HEK293 (cell line): ENCODE data around the gene F5.
A peak's percentile ranks its signal among the peaks of the same experiment; 100 is the strongest.

ENCODE experiments used
- BCL11B ChIP-seq: fragments of 450-650 bp; formaldehyde crosslinking; IDR thresholded peaks from 2 replicates; pipeline ENCODE4 v1.5.1; 2016; ENCODE audit warnings: low read depth, missing biosample characterization, missing genetic modification characterization
- MYNN ChIP-seq: fragments of 450-650 bp; formaldehyde crosslinking; IDR thresholded peaks from 2 replicates; pipeline ENCODE4 v1.5.1; 2016; ENCODE audit warnings: missing biosample characterization, missing genetic modification characterization, borderline replicate concordance
- OVOL3 ChIP-seq: fragments of 450-650 bp; formaldehyde crosslinking; IDR thresholded peaks from 2 replicates; pipeline ENCODE4 v1.5.1; 2016; ENCODE audit warnings: missing biosample characterization, missing genetic modification characterization
- PRDM4 ChIP-seq: fragments of 450-650 bp; formaldehyde crosslinking; IDR thresholded peaks from 2 replicates; pipeline ENCODE4 v1.5.1; 2017; ENCODE audit warnings: missing biosample characterization, missing genetic modification characterization
- TRIM28 ChIP-seq: IDR thresholded peaks from 2 replicates; pipeline ENCODE4 v1.6.1; 2011; ENCODE audit warnings: low read length, control low read depth, borderline replicate concordance
- ZBTB20 ChIP-seq: fragments of 450-650 bp; formaldehyde crosslinking; IDR thresholded peaks from 2 replicates; pipeline ENCODE4 v1.5.1; 2016; ENCODE audit warnings: missing biosample characterization, missing genetic modification characterization
- ZBTB6 ChIP-seq: fragments of 450-650 bp; formaldehyde crosslinking; IDR thresholded peaks from 2 replicates; pipeline ENCODE4 v1.5.1; 2017; ENCODE audit warnings: missing biosample characterization, missing genetic modification characterization
- ZFP37 ChIP-seq: fragments of 450-650 bp; formaldehyde crosslinking; IDR thresholded peaks from 2 replicates; pipeline ENCODE4 v1.5.1; 2016; ENCODE audit warnings: missing biosample characterization, missing genetic modification characterization
- ZNF114 ChIP-seq: fragments of 450-650 bp; formaldehyde crosslinking; IDR thresholded peaks from 2 replicates; pipeline ENCODE4 v1.5.0; 2017; ENCODE audit warnings: missing biosample characterization, missing genetic modification characterization
- ZNF19 ChIP-seq: fragments of 450-650 bp; formaldehyde crosslinking; IDR thresholded peaks from 2 replicates; pipeline ENCODE4; 2016; ENCODE audit warnings: missing biosample characterization, missing genetic modification characterization, low read depth
- ZNF366 ChIP-seq: fragments of 450-650 bp; formaldehyde crosslinking; conservative IDR thresholded peaks from 2 replicates; pipeline ENCODE4 v1.5.1; 2016; ENCODE audit warnings: missing biosample characterization, missing genetic modification characterization
- ZNF37A ChIP-seq: fragments of 450-650 bp; IDR thresholded peaks from 2 replicates; pipeline ENCODE4 v1.5.1; 2018; ENCODE audit warnings: missing biosample characterization, missing genetic modification characterization
- ZNF398 ChIP-seq: fragments of 450-650 bp; formaldehyde crosslinking; IDR thresholded peaks from 2 replicates; pipeline ENCODE4 v1.5.1; 2017; ENCODE audit warnings: missing biosample characterization, missing genetic modification characterization
- ZNF473 ChIP-seq: fragments of 450-650 bp; formaldehyde crosslinking; IDR thresholded peaks from 2 replicates; pipeline ENCODE4 v1.5.1; 2017; ENCODE audit warnings: missing biosample characterization, missing genetic modification characterization
- ZNF529 ChIP-seq: fragments of 450-650 bp; formaldehyde crosslinking; IDR thresholded peaks from 2 replicates; pipeline ENCODE4 v1.5.1; 2017; ENCODE audit warnings: missing genetic modification characterization, missing biosample characterization; ENCODE audit not compliant: insufficient replicate concordance
- ZNF548 ChIP-seq: fragments of 450-650 bp; formaldehyde crosslinking; IDR thresholded peaks from 2 replicates; pipeline ENCODE4 v1.5.1; 2016; ENCODE audit warnings: missing biosample characterization, missing genetic modification characterization
- ZNF600 ChIP-seq: fragments of 450-650 bp; formaldehyde crosslinking; IDR thresholded peaks from 2 replicates; pipeline ENCODE4 v1.5.1; 2016; ENCODE audit warnings: missing biosample characterization, missing genetic modification characterization
- ZNF707 ChIP-seq: fragments of 450-650 bp; formaldehyde crosslinking; IDR thresholded peaks from 2 replicates; pipeline ENCODE4 v1.5.1; 2016; ENCODE audit warnings: missing biosample characterization, missing genetic modification characterization
- ZNF837 ChIP-seq: fragments of 450-650 bp; formaldehyde crosslinking; IDR thresholded peaks from 2 replicates; pipeline ENCODE4 v1.5.1; 2016; ENCODE audit warnings: missing biosample characterization, missing genetic modification characterization
- ZSCAN23 ChIP-seq: fragments of 450-650 bp; formaldehyde crosslinking; IDR thresholded peaks from 2 replicates; pipeline ENCODE4 v1.5.1; 2016; ENCODE audit warnings: missing biosample characterization, missing genetic modification characterization
- TF ChIP-seq, protein P1 (sequence below): fragments of 450-650 bp; formaldehyde crosslinking; IDR thresholded peaks from 2 replicates; pipeline ENCODE4 v1.5.1; 2016; ENCODE audit warnings: missing biosample characterization, missing genetic modification characterization
- TF ChIP-seq, protein P2 (sequence below): fragments of 450-650 bp; formaldehyde crosslinking; IDR thresholded peaks from 2 replicates; pipeline ENCODE4 v1.5.1; 2016; ENCODE audit warnings: missing biosample characterization, missing genetic modification characterization, borderline replicate concordance
- TF ChIP-seq, protein P3 (sequence below): fragments of 450-650 bp; formaldehyde crosslinking; conservative IDR thresholded peaks from 2 replicates; pipeline ENCODE4 v1.5.1; 2016; ENCODE audit warnings: low read depth, missing biosample characterization, missing genetic modification characterization

F5 gene

GRCh38 chr1:169483500-169483966 is 102.7 kb downstream of the F5 start (continued):
- TF ChIP-seq ZNF114 (tag by site-specific recombination) (no peak), ZFP37 (tag by site-specific recombination) (no peak), ZNF529 (tag by site-specific recombination) (no peak), ZBTB20 (tag by site-specific recombination) (no peak), TRIM28 (0 out of 2 replicates have a peak, but pooled peaks have one; percentile 54), ZNF37A (no peak), ZNF707 (tag by site-specific recombination) (no peak), ZNF837 (tag by site-specific recombination) (no peak), MYNN (tag by site-specific recombination) (no peak), ZNF548 (tag by site-specific recombination) (no peak), ZNF19 (tag by site-specific recombination) (no peak), ZBTB6 (tag by site-specific recombination) (no peak), ZNF600 (tag by site-specific recombination) (peak; percentile 25; the same call in 1 of the 2 replicates), ZNF398 (tag by site-specific recombination) (no peak), ZNF366 (tag by site-specific recombination) (peak; percentile 65), OVOL3 (no peak), ZNF473 (tag by site-specific recombination) (no peak), ZSCAN23 (no peak), PRDM4 (tag by site-specific recombination) (no peak), BCL11B (tag by site-specific recombination) (no peak)
- TF ChIP-seq, protein P1, sequence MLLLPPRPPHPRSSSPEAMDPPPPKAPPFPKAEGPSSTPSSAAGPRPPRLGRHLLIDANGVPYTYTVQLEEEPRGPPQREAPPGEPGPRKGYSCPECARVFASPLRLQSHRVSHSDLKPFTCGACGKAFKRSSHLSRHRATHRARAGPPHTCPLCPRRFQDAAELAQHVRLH (tag by site-specific recombination): peak; percentile 99
- TF ChIP-seq, protein P2, sequence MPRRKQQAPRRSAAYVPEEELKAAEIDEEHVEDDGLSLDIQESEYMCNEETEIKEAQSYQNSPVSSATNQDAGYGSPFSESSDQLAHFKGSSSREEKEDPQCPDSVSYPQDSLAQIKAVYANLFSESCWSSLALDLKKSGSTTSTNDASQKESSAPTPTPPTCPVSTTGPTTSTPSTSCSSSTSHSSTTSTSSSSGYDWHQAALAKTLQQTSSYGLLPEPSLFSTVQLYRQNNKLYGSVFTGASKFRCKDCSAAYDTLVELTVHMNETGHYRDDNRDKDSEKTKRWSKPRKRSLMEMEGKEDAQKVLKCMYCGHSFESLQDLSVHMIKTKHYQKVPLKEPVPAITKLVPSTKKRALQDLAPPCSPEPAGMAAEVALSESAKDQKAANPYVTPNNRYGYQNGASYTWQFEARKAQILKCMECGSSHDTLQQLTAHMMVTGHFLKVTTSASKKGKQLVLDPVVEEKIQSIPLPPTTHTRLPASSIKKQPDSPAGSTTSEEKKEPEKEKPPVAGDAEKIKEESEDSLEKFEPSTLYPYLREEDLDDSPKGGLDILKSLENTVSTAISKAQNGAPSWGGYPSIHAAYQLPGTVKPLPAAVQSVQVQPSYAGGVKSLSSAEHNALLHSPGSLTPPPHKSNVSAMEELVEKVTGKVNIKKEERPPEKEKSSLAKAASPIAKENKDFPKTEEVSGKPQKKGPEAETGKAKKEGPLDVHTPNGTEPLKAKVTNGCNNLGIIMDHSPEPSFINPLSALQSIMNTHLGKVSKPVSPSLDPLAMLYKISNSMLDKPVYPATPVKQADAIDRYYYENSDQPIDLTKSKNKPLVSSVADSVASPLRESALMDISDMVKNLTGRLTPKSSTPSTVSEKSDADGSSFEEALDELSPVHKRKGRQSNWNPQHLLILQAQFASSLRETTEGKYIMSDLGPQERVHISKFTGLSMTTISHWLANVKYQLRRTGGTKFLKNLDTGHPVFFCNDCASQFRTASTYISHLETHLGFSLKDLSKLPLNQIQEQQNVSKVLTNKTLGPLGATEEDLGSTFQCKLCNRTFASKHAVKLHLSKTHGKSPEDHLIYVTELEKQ: no peak
- TF ChIP-seq, protein P3, sequence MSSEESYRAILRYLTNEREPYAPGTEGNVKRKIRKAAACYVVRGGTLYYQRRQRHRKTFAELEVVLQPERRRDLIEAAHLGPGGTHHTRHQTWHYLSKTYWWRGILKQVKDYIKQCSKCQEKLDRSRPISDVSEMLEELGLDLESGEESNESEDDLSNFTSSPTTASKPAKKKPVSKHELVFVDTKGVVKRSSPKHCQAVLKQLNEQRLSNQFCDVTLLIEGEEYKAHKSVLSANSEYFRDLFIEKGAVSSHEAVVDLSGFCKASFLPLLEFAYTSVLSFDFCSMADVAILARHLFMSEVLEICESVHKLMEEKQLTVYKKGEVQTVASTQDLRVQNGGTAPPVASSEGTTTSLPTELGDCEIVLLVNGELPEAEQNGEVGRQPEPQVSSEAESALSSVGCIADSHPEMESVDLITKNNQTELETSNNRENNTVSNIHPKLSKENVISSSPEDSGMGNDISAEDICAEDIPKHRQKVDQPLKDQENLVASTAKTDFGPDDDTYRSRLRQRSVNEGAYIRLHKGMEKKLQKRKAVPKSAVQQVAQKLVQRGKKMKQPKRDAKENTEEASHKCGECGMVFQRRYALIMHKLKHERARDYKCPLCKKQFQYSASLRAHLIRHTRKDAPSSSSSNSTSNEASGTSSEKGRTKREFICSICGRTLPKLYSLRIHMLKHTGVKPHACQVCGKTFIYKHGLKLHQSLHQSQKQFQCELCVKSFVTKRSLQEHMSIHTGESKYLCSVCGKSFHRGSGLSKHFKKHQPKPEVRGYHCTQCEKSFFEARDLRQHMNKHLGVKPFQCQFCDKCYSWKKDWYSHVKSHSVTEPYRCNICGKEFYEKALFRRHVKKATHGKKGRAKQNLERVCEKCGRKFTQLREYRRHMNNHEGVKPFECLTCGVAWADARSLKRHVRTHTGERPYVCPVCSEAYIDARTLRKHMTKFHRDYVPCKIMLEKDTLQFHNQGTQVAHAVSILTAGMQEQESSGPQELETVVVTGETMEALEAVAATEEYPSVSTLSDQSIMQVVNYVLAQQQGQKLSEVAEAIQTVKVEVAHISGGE (tag by site-specific recombination): no peak
- TF ChIP-seq, all 188 proteins: peak for 21
